K562 (cell line): ENCODE results near the gene TMCC2. TPM values are rescaled to one million over a fixed set of nuclear protein-coding genes. Genes with fewer than 3 reads are reported as not detected.

Experiments used
- ADNP ChIP-seq: fragments of 200-800 bp; sonication (Bioruptor generic); IDR thresholded peaks from 2 replicates; pipeline ENCODE4 v1.6.1; 2016; ENCODE audit warnings: missing genetic modification characterization, missing compliant biosample characterization
- AFF1 ChIP-seq, 2 experiments: fragments of 450-650 bp; IDR thresholded peaks; 2 replicates each; pipeline ENCODE4 v1.6.1; 2018; ENCODE audit warnings: mild to moderate bottlenecking in 2 of 2, low read depth in 1 of 2; ENCODE audit not compliant: partially characterized antibody in 2 of 2
- ATF2 ChIP-seq: sonication (generic); formaldehyde crosslinking; IDR thresholded peaks from 2 replicates; pipeline ENCODE4 v1.8.1; 2022; ENCODE audit warnings: missing genetic modification reagents
- DEAF1 ChIP-seq: fragments of 450-650 bp; formaldehyde crosslinking; IDR thresholded peaks from 2 replicates; pipeline ENCODE4 v1.4.0; 2020; ENCODE audit warnings: mild to moderate bottlenecking, moderate library complexity
- KHSRP ChIP-seq: fragments of 450-650 bp; IDR thresholded peaks from 2 replicates; pipeline ENCODE4 v1.6.1; 2017
- L3MBTL2 ChIP-seq: fragments of 450-650 bp; IDR thresholded peaks from 2 replicates; pipeline ENCODE4 v1.6.1; 2016; ENCODE audit warnings: mild to moderate bottlenecking, moderate library complexity
- PHTF2 ChIP-seq: fragments of 250-450 bp; sonication (Bioruptor Pico); IDR thresholded peaks from 2 replicates; pipeline ENCODE4 v1.5.0; 2021; ENCODE audit warnings: mild to moderate bottlenecking
- REST ChIP-seq, 2 experiments: fragments of 450-650 bp; formaldehyde crosslinking in 1 of 2; IDR thresholded peaks; 2 replicates each; pipeline versions ENCODE4 v1.4.0 to v1.6.1; 2014 to 2020; ENCODE audit warnings: mild to moderate bottlenecking in 2 of 2, borderline replicate concordance in 1 of 2, low read depth in 1 of 2
- STAT5B ChIP-seq: fragments of 250-450 bp; sonication (Bioruptor Pico); IDR thresholded peaks from 2 replicates; pipeline ENCODE4 v1.8.0; 2021; ENCODE audit warnings: mild to moderate bottlenecking, inconsistent platforms
- TAL1 ChIP-seq: fragments of 450-650 bp; IDR thresholded peaks from 2 replicates; pipeline ENCODE4 v1.6.1; 2016; ENCODE audit warnings: mild to moderate bottlenecking
- polyA plus RNA-seq, 8 experiments: library from polyadenylated mRNA; depleted of rRNA in 4 of 8; stranded (reverse) in 5 of 8; unstranded in 3 of 8; fragments of >200 nt; fragmentation: Nextera tagmentation in 2 of 8; fragmentation: Illumina TruSeq in 1 of 8; extraction: Ambion mirVana in 2 of 8; extraction: Trizol in 1 of 8; gene quantifications; 2 replicates each; pipeline versions ENCODE4 v1.2.1 to v1.2.3, GENCODE V29; 2011 to 2014; ENCODE audit warnings: inconsistent platforms in 1 of 8, missing spikeins in 1 of 8
- total RNA-seq, 7 experiments: library from RNA; depleted of rRNA in 6 of 7; stranded (reverse); fragments of >200 nt in 6 of 7; fragmentation: Illumina TruSeq in 2 of 7; extraction: Trizol in 2 of 7; gene quantifications; 2 replicates each; pipeline versions ENCODE4 v1.2.1 to v1.2.3, GENCODE V29; 2011 to 2021; ENCODE audit warnings: low replicate concordance in 1 of 7

The TMCC2 gene
- total and polyA plus RNA-seq, 9 of the 15 experiments (the other 6 are each of a cell fraction or from before 2014, with no cell fraction given), result 0.06 to 1.8 (median 0.98) TPM

- TF ChIP-seq ATF2, result no peak
- TF ChIP-seq DEAF1 (CRISPR knock-in tag), result no peak
- TF ChIP-seq L3MBTL2, result no peak
- no peak for TF ChIP-seq KHSRP
- TF ChIP-seq AFF1 (IDR thresholded peaks at IDR 0.05; ENCODE audit: low read depth in 1 of 2, partially characterized antibody in 2 of 2), result no peak
- TF ChIP-seq STAT5B (CRISPR knock-in tag), result no peak
- TF ChIP-seq ADNP (tag), result peak; percentile 89
- TF ChIP-seq REST (IDR thresholded peaks at IDR 0.05; ENCODE audit: borderline replicate concordance), result no peak
- no peak for TF ChIP-seq REST (CRISPR knock-in tag; IDR thresholded peaks at IDR 0.05; ENCODE audit: low read depth)
- TF ChIP-seq TAL1, result peak; percentile 50
- no peak for TF ChIP-seq PHTF2
Observed at GRCh38 chr1:205263580-205264190, 35.9 kb downstream of the TMCC2 start (continued).
